Measurements from ENCODE around the gene HSP90AB1.

DNA sequence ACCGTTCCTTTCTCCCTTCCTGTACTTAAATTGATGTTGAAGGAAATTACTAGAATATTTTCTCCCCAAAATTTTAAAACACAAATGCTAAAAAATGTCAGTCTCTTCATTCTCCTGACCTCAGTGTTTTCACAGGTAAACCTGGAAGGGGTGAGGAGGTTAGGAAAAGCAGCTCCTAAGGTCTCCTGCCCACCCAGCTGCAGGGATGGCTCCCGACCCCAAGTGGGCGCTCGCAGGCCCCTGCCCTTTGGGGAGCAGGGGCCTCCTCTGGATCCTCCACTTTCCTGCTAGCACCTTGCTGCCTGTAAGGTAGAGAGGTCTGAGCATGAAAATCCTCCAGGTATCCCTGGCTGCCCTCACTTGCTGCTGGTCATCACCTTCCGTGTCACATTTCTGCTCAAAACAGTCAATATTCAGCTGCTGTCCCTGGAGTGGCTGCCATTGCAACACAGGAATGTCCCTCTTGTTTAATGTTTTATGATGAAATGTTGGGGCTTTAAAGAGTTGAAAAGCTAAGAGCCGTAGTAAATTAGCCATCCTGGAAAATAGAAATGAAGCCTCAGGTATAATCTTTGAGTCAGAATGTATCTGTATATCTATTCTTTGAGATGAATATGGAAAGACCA, 10.9 kb upstream of the HSP90AB1 start:
- TF ChIP-seq CTCF (IDR thresholded peaks at IDR 0.05) (no peak), POLR2A (IDR thresholded peaks at IDR 0.05) (no peak)
